ENCODE data around the gene ROR2.

ROR2 gene

GRCh38 chr9:91833096-91833877 is 116.7 kb downstream of the ROR2 start:
- TF ChIP-seq, protein P1, sequence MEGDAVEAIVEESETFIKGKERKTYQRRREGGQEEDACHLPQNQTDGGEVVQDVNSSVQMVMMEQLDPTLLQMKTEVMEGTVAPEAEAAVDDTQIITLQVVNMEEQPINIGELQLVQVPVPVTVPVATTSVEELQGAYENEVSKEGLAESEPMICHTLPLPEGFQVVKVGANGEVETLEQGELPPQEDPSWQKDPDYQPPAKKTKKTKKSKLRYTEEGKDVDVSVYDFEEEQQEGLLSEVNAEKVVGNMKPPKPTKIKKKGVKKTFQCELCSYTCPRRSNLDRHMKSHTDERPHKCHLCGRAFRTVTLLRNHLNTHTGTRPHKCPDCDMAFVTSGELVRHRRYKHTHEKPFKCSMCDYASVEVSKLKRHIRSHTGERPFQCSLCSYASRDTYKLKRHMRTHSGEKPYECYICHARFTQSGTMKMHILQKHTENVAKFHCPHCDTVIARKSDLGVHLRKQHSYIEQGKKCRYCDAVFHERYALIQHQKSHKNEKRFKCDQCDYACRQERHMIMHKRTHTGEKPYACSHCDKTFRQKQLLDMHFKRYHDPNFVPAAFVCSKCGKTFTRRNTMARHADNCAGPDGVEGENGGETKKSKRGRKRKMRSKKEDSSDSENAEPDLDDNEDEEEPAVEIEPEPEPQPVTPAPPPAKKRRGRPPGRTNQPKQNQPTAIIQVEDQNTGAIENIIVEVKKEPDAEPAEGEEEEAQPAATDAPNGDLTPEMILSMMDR (IDR thresholded peaks at IDR 0.05; ENCODE audit: extremely low read depth, insufficient read depth, missing control alignments) = no peak
- DNase-seq (ENCODE audit: low spot score) = no peak
- in situ Hi-C loops (cut with MboI; ENCODE audit: low pct_unique_long_range_greater_than_20kb, low sequenced_read_pairs, unreplicated experiment) = no loop called here

DNA sequence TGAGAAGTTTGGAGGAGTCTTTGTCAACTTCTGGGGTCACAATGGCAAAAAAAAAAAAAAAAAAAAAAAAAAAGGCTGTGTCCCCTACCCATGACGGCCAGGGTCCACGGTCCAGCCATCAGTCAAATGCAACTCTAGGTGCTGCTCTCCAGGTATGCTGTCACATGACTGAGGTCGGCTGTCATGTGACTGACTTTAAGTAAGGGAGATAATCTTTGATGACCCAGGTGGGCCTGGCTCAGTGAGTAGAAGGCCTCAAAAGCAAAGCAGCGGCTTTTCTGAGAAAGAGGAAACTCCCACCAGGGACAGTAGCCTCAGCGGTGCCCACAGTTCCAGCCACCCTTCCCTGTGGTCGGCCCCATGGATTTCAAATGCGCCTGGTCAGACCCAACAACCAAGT is 117.7 kb downstream of the ROR2 start:
- no peak for DNase-seq (ENCODE audit: low spot score)
- TF ChIP-seq, protein P1 (IDR thresholded peaks at IDR 0.05; ENCODE audit: extremely low read depth, insufficient read depth, missing control alignments) = no peak
- in situ Hi-C loops (cut with MboI; ENCODE audit: low pct_unique_long_range_greater_than_20kb, low sequenced_read_pairs, unreplicated experiment) = no loop called here

DNA sequence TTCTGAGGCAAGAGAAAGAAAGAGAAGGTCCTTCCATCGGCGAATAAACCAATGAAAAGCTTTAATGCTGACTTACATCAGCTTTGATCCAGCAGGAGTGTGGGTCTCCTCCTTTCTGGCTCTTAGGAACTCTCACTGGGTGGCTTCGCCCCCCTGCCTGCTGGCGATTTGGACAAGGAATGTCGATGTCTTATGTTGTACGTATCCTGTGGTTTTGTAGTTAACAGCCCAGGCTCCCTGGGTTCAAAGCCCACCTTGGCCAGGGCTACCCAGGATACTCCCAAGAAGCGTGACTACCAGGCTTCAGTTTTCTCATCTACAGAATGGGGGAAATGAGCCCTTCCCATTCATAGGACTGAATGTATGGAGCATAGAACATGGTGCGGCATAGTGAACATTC is 124.2 kb downstream of the ROR2 start:
- DNase-seq (ENCODE audit: low spot score) = no peak
- TF ChIP-seq, protein P1 (IDR thresholded peaks at IDR 0.05; ENCODE audit: extremely low read depth, insufficient read depth, missing control alignments) = no peak
- in situ Hi-C loops (cut with MboI; ENCODE audit: low pct_unique_long_range_greater_than_20kb, low sequenced_read_pairs, unreplicated experiment) = no loop called here

DNA sequence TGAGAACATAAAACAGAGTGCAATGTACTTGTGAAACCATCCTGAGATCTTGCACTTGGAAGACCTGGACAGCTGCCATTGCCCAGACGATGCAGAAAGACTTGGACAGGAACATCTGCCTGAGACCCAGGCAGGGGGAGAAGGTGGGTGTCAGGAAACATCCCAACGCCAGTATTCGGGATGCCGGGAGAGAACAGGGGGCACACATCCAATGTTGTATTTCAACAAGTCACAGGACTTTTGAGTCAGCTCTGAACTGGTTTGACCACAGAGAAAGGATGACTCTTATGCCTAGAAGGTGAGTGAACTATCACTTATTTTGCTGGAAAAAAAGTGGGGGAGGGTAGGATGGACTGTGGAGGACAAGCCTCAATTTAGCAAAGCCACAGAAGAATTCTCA is 124.6 kb downstream of the ROR2 start:
- in situ Hi-C loops (cut with MboI; ENCODE audit: low pct_unique_long_range_greater_than_20kb, low sequenced_read_pairs, unreplicated experiment) = no loop called here
- TF ChIP-seq, protein P1 (IDR thresholded peaks at IDR 0.05; ENCODE audit: extremely low read depth, insufficient read depth, missing control alignments) = no peak
- no peak for DNase-seq (ENCODE audit: low spot score)

DNA sequence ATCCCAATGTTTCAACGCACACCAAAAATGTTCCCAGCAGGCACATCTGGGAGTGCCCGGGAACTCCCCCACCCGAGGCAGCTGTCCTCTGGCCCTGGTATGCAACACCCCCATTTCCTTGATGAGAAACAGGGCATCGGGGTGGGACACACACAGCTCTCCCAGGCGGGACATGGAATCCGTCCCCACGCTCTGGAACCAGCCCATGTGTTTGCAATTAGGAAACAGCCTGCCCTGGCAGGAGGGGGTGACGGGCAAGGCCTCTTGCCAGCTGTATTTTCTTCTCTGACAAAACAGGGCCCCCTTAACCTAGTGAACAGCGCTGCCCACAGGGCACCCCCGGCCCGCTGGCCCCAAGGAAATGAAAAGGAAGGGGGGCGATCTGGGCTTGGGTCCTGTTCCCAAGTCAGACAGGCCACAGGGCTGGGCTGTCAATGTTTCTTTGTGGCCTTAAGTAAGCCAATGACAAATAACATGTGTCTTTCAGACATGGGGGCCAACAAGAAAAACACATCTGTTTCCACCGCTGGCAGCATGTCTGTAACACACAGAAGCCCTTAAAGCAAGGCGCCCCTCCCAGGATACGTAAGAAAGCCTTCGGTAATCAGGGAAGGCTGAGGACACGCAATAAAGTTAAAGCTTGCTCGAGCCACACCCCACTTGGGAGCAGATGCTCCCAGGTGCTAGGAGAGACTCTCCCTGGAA is 125.3 kb downstream of the ROR2 start:
- TF ChIP-seq, protein P1 (IDR thresholded peaks at IDR 0.05; ENCODE audit: extremely low read depth, insufficient read depth, missing control alignments) = no peak
- no peak for DNase-seq (ENCODE audit: low spot score)
- in situ Hi-C loops (cut with MboI; ENCODE audit: low pct_unique_long_range_greater_than_20kb, low sequenced_read_pairs, unreplicated experiment) = no loop called here

DNA sequence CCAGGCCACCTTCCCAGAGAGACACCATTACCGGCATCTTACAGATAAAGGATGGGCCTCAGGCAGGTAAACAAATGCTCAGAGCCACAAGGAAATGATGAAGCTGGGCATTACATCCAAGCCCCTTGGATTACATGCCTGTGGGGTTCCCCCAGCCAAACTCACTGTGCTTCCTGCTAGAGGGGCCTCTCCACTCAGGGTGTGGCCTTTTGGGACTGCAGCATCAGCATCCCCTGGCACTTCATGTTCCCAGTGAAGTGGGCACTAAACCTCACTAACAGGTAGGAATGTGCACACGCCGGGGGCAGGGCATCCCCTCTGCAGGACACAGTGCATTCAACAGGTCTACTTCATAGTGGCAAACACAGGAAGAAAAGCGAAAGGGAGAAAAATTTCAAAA is 125.9 kb downstream of the ROR2 start:
- TF ChIP-seq, protein P1 (IDR thresholded peaks at IDR 0.05; ENCODE audit: extremely low read depth, insufficient read depth, missing control alignments) = no peak
- DNase-seq (ENCODE audit: low spot score) = no peak
- in situ Hi-C loops (cut with MboI; ENCODE audit: low pct_unique_long_range_greater_than_20kb, low sequenced_read_pairs, unreplicated experiment) = no loop called here
